WTC11 (cell line): ENCODE measurements around the gene CSAG2. TPM values are rescaled to one million over a fixed set of nuclear protein-coding genes. Genes with fewer than 3 reads are reported as not detected.

Experiments
- ATAC-seq: fragments of 200-7000 bp; cut with Tn5 transposase; 2 replicates; pipeline ENCODE4 v1.10.0; 2021; ENCODE audit warnings: mild to moderate bottlenecking, moderate library complexity
- CTCF ChIA-PET: fragments of 300-600 bp; sonication (Branson Sonifier 250); formaldehyde crosslinking; loops from one replicate; lab custom pipeline; 2021; ENCODE audit warnings: antibody characterized with exemption; lab: Charles Lee
- POLR2A ChIA-PET: fragments of 350-600 bp; sonication (Branson Sonifier 250); formaldehyde crosslinking; loops from one replicate; lab custom pipeline; 2021; ENCODE audit warnings: antibody characterized with exemption; lab: Charles Lee
- DNase-seq: peaks from one replicate; pipeline ENCODE4 v3.0.0; 2021; ENCODE audit warnings: low spot score
- H3K27ac Mint-ChIP-seq: 2 replicates; pipeline ENCODE4 v1.8.0; 2021; ENCODE audit warnings: mixed read lengths
- H3K27me3 Mint-ChIP-seq: 2 replicates; pipeline ENCODE4 v1.8.0; 2021; ENCODE audit warnings: low read depth, mild to moderate bottlenecking, moderate library complexity, mixed read lengths
- H3K36me3 Mint-ChIP-seq: 2 replicates; pipeline ENCODE4 v1.8.0; 2021; ENCODE audit warnings: mixed read lengths
- H3K4me1 Mint-ChIP-seq: 2 replicates; pipeline ENCODE4 v1.8.0; 2022; ENCODE audit warnings: mixed read lengths
- H3K4me3 Mint-ChIP-seq: 2 replicates; pipeline ENCODE4 v1.8.0; 2021; ENCODE audit warnings: mild to moderate bottlenecking, moderate library complexity, mixed read lengths
- H3K9me3 Mint-ChIP-seq: 2 replicates; pipeline ENCODE4 v1.8.0; 2021; ENCODE audit warnings: mixed read lengths
- AR ChIP-seq: fragments of 250-450 bp; sonication (Bioruptor Pico); IDR thresholded peaks from 2 replicates; pipeline ENCODE4 v1.9.0; 2021; ENCODE audit warnings: mild to moderate bottlenecking
- ARID4B ChIP-seq: sonication (generic); formaldehyde crosslinking; IDR thresholded peaks from 2 replicates; pipeline ENCODE4 v1.8.0; 2023; ENCODE audit warnings: missing genetic modification reagents, mild to moderate bottlenecking, borderline replicate concordance
- CREM ChIP-seq: sonication (generic); formaldehyde crosslinking; IDR thresholded peaks from 2 replicates; pipeline ENCODE4 v1.8.1; 2022; ENCODE audit warnings: mild to moderate bottlenecking, missing genetic modification reagents, moderate library complexity
- E2F1 ChIP-seq: sonication (generic); formaldehyde crosslinking; IDR thresholded peaks from 2 replicates; pipeline ENCODE4 v1.8.0; 2022; ENCODE audit warnings: mild to moderate bottlenecking, missing genetic modification reagents
- EMX1 ChIP-seq: fragments of 250-450 bp; sonication (Bioruptor Pico); IDR thresholded peaks from 2 replicates; pipeline ENCODE4 v1.8.0; 2021; ENCODE audit warnings: mild to moderate bottlenecking
- FOXP1 ChIP-seq: sonication (generic); formaldehyde crosslinking; IDR thresholded peaks from 2 replicates; pipeline ENCODE4 v1.8.0; 2022; ENCODE audit warnings: missing genetic modification reagents, mild to moderate bottlenecking, moderate library complexity, borderline replicate concordance
- FOXP4 ChIP-seq: sonication (generic); formaldehyde crosslinking; IDR thresholded peaks from 2 replicates; pipeline ENCODE4 v1.8.0; 2022; ENCODE audit warnings: mild to moderate bottlenecking, missing genetic modification reagents
- IRF1 ChIP-seq: sonication (generic); formaldehyde crosslinking; IDR thresholded peaks from 2 replicates; pipeline ENCODE4 v1.8.0; 2023; ENCODE audit warnings: missing genetic modification reagents
- JAZF1 ChIP-seq: fragments of 250-450 bp; sonication (Bioruptor Pico); IDR thresholded peaks from 2 replicates; pipeline ENCODE4 v1.9.0; 2021; ENCODE audit warnings: moderate library complexity, mild to moderate bottlenecking, inconsistent platforms
- NR2C2 ChIP-seq: sonication (generic); formaldehyde crosslinking; IDR thresholded peaks from 2 replicates; pipeline ENCODE4 v1.8.0; 2022; ENCODE audit warnings: mild to moderate bottlenecking, missing genetic modification reagents
- OVOL2 ChIP-seq: fragments of 250-450 bp; sonication (Bioruptor Pico); IDR thresholded peaks from 2 replicates; pipeline ENCODE4 v1.9.0; 2021; ENCODE audit warnings: mild to moderate bottlenecking, borderline replicate concordance
- SOX15 ChIP-seq: fragments of 250-450 bp; sonication (Bioruptor Pico); IDR thresholded peaks from 2 replicates; pipeline ENCODE4 v1.9.0; 2021; ENCODE audit warnings: mild to moderate bottlenecking
- STAT6 ChIP-seq: sonication (generic); formaldehyde crosslinking; conservative IDR thresholded peaks from 2 replicates; pipeline ENCODE4 v1.8.1; 2023; ENCODE audit warnings: mild to moderate bottlenecking, low read depth, missing genetic modification reagents, moderate library complexity
- TCF7 ChIP-seq: sonication (generic); formaldehyde crosslinking; IDR thresholded peaks from 2 replicates; pipeline ENCODE4 v1.8.0; 2022; ENCODE audit warnings: mild to moderate bottlenecking, low read depth, missing genetic modification reagents, moderate library complexity
- TP53 ChIP-seq: sonication (generic); formaldehyde crosslinking; IDR thresholded peaks from 2 replicates; pipeline ENCODE4 v1.8.1; 2023; ENCODE audit warnings: mild to moderate bottlenecking, missing genetic modification reagents
- ZNF423 ChIP-seq: fragments of 250-450 bp; sonication (Bioruptor Pico); IDR thresholded peaks from 2 replicates; pipeline ENCODE4 v2.1.2; 2022; ENCODE audit warnings: mild to moderate bottlenecking, moderate library complexity
- ZNF425 ChIP-seq: fragments of 250-450 bp; sonication (Bioruptor Pico); conservative IDR thresholded peaks from 2 replicates; pipeline ENCODE4 v1.9.0; 2021; ENCODE audit warnings: mild to moderate bottlenecking
- ZNF671 ChIP-seq: fragments of 250-450 bp; sonication (Bioruptor Pico); IDR thresholded peaks from 2 replicates; pipeline ENCODE4 v1.8.0; 2021; ENCODE audit warnings: mild to moderate bottlenecking
- total RNA-seq: library from RNA; stranded (reverse); gene quantifications from 3 replicates; pipeline ENCODE4 v1.2.3, GENCODE V29; 2021

The CSAG2 gene
- total RNA-seq, 1 experiment from 2014 or later = not detected

- ChIA-PET POLR2A (no interaction called here), CTCF (no interaction called here)
- DNase-seq (no peak), ATAC-seq (no peak)
- peaks cover 3% of the 10 kb centered on the region; the same call in 1 of the 2 replicates for H3K27me3 Mint-ChIP-seq
- no peak overlapping the region for H3K27ac Mint-ChIP-seq
- no peaks in the 10 kb centered on the region for H3K4me1 Mint-ChIP-seq
- H3K36me3 Mint-ChIP-seq = no peaks in the 10 kb centered on the region
- H3K9me3 Mint-ChIP-seq = 0 out of 2 replicates have a peak, but pooled peaks cover 9% of the 10 kb centered on the region
- TF ChIP-seq EMX1 (no peak), OVOL2 (CRISPR knock-in tag) (no peak), ZNF423 (CRISPR knock-in tag) (no peak), STAT6 (CRISPR knock-in tag) (no peak), ARID4B (CRISPR knock-in tag) (no peak), ZNF425 (CRISPR knock-in tag) (no peak), SOX15 (CRISPR knock-in tag) (no peak), E2F1 (no peak), ZNF671 (no peak), IRF1 (CRISPR knock-in tag) (no peak), TCF7 (CRISPR knock-in tag) (no peak), CREM (CRISPR knock-in tag) (no peak), TP53 (CRISPR knock-in tag) (no peak), NR2C2 (CRISPR knock-in tag) (no peak)
- no peak overlapping the region for H3K4me3 Mint-ChIP-seq
Measured at GRCh38 chrX:152663086-152663485, 46.0 kb downstream of the CSAG2 start.

GRCh38 chrX:152658302-152658701 is 50.8 kb downstream of the CSAG2 start:
- ChIA-PET CTCF (interaction anchor here (0.6 to 4.2 kb wide), 13 partner anchors 11 to 947 kb away, joined by 3 to 41 read pairs (median 5); partner anchors contain the start of genes CETN2 and NSDHL), POLR2A (no interaction called here)
- Mint-ChIP-seq H3K27ac (no peak overlapping the region), H3K36me3 (no peaks in the 10 kb centered on the region), H3K4me3 (no peak overlapping the region), H3K4me1 (no peaks in the 10 kb centered on the region), H3K9me3 (no peaks in the 10 kb centered on the region), H3K27me3 (no peaks in the 10 kb centered on the region)
- ATAC-seq = peak; percentile 82
- DNase-seq = peak; percentile 38
- TF ChIP-seq CREM (CRISPR knock-in tag) (no peak), FOXP1 (CRISPR knock-in tag) (no peak), JAZF1 (CRISPR knock-in tag) (no peak), FOXP4 (CRISPR knock-in tag) (no peak), NR2C2 (CRISPR knock-in tag) (no peak), EMX1 (no peak), OVOL2 (CRISPR knock-in tag) (no peak), AR (CRISPR knock-in tag) (no peak)
